GM18873 (cell line): ENCODE data around the gene SENP8.

Source experiments
- ATAC-seq: cut with Tn5 transposase; IDR thresholded peaks from one replicate; pipeline ENCODE4 v1.9.1; 2021; ENCODE audit warnings: mild to moderate bottlenecking, moderate library complexity, moderate number of reproducible peaks; ENCODE audit not compliant: unreplicated experiment, low FRiP score

The SENP8 gene

DNA sequence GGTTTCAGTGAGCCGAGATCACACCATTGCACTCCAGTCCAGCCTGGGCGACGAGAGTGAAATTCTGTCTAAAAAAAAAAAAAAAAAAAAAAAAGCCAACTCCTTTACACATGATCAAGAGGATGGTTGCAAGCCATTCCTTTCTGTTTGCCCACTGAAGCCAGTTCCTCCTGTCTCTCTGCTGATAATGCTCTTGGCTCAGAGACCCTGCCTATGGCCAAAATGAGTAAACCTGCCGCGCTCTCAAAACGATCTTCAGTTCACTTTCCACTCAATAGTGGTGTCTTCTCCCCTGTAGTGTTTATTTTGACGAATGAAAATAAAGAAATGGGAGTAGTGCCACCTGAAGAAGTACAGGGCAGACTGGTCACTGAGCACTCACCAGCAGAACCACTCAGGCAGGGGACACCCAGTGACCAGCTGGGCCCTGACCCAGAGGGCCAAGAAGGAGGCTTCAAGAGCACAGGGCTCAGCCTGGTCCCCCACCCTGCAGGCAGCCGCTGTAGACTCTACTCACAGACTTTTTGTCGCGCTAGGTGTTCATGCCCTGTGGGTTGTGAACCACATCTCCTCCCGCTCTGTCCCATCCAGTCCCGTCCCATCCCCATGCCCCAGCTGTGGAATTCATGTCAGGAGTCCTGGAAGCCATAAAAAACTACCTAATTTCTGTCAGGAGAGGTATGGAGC is 55.8 kb downstream of the SENP8 start:
- no peak for ATAC-seq

DNA sequence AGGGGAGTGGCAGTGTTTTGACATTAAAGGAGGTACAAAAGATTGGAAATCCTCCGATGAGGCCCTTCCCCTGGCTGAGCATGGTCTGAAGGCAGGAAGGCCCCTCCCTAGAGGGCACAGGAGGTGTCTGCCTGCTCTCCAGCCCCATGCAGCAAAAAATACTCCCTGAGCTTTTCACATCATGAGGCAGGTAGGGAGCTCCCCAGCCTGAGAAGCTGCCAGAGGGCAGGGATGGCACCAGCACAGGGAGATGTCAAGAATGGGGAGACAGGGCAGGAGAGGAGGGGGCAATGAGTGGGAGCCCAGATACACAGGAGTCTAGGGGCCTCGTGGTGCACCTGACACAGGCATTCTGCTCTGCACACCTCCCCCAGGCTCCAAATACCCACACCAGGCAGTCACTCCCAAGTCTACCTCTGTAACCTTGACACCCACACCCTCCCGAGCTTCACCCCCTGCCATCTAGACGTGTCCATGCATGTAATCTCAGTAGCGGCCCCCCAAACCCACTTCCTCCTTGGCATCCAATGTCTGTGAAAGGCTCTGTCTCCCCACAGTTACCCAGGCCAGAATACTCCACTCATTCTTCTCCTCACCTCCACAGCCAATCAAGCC is 56.5 kb downstream of the SENP8 start:
- no peak for ATAC-seq

DNA sequence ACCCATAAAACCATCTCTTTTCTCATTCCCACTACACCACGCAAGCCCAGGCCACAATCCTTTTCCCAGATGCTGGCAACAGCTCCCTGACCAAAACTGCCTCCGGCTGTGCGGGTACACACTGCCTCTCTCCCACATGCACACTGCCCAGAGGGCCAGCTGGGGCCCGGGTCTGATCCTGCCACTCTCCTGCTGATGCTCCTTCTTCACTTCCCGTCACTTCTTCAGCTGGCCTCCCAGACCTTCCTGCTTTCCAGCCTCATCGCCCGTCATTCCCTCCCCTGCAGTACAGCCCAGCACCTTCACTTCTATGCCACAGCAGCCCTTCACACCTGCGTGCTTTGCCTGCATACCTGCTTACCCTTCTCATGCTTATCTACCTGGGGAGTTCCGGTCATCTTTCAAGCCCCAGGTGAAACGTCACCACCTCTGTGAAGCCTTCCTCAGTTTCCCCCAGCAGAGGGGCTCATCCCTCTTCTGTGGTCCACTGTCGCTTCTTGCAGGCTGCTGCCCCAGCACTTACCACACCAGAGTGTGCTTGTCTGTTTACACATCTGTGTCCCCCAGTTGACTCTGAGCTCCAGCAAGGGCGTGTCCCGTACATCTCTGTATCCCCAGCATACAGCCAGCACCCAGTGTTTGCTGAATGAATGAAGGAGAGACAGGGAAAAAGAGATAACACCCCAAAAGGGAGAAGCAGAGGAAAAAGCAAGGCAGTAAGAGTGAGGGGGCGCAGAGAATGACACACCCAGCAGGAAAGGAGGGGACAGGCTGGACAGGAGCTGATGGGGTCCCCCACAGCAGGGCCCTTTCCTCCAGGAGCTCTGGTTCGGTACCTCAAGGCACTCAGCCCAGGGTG is 57.2 kb downstream of the SENP8 start:
- no peak for ATAC-seq

DNA sequence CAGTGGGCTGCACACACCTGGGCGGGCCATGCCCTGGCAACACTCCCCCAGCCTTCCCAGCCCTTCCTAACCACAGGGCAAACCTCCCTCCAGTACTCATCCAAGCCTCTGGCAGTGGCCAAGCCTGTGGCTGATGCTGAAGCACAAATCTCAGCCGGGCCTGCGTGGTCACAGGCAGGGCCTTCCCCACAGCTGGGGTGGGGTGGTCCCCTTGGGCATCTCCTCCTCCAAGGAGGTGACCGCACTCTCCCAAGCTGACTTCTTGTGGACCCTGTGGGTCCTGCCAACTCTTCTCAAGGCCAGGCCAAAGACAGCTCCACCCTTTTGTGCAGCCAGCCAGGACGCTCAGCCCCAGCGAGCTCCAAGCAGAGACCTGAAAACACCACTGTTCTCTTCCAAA is 58.0 kb downstream of the SENP8 start:
- ATAC-seq = no peak

DNA sequence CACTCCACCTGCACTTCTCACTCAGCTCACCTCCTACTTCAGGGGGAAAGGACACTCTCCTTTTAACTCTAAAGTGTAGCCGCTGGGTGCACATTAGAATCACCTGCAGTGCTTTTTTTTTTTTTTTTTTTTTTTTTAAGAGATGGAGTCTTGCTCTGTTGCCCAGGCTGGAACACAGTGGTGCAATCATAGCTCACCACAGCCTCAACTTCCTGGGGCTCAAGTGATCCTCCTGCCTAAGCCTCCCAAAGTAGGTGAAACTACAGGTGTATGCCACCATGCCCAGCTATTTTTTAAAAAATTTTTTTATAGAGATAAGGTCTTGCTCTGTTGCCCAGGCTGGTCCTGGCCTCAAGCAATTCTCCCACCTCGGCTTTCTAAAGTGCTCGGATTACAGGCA is 58.5 kb downstream of the SENP8 start:
- no peak for ATAC-seq

DNA sequence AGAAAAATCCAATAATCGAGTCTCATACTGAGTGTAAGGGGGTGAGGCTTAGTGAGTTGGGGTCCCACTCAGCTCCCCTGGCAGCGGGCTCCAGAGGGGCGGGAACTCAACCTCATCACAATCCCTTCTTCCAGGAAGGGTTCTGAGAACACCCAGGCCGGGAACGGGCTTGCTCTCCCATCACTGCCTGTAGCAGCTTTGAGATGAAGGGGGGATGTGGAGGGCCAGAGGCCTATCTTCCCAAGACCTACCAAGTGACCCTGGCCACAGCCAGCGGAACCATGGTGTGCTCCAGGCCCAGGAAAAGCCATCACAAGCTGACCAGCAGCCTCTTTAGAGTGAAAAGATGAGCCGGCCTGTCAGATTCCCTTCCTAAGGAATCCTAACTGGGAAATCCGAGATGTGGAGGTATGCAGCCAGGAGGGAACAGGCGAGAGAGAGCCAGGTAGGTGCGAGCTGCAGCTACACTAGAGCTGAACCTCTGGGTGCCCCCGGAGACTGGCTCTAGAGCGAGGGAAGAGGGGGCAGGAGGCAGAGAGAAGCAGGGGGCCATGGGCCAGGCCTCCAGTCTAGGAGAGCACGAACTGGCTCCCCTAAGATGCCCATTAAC is 60.9 kb downstream of the SENP8 start:
- no peak for ATAC-seq

DNA sequence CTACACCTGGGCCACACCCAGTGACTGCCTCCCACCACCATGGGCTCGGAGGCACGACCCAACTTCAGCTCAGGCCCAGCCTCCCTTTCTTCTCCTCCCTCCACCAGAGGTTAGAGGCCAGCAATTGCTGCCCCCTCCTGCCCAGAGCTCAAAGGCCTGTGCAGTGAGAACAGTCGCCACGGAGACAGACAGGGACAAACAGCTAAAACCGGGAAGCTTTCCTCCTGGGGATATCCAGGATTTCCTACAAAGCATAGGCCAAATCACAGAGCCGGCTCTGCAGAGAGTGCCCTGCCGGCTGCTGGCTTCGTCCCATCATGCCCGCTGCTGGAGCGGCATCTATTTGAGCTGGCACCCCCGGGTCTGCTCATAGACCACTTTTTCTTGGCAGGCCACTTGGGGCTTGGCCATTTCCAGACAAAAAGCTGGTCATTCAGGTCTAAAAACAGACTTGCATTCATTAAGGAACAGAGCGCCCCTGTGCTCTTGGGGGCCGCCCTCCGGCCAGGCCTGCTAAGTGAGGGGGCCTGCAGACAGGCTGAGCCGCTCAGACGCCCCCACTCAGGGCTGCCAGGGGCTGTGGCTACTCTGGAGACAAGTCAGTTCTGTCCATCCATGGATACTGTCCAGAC is 61.9 kb downstream of the SENP8 start:
- no peak for ATAC-seq

DNA sequence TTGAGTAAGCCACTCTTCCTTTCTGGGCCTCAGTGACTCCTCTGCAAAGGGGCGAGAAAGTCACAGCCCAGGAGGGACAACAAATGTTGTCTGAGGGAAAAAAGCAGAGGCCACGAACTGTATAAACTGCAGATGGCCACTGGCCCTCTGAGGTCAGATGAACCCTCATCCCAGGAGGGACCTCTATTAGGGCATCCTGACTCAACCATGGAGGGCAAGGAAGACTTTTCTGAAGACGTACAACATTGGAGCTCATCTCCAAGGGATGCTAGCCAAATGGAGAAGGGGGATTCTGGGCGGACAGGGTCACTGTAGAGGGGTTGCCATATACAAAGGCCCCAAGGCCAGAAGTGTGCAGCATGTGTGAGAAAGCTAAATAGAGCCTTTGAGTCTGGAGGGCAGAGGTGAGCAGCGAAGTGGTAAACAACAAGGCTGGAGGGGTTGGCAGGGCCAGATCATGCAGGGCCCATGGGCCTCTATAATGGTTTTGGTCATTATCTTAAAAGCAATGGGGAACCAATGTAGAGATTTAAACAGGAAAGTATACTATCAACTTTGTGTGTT is 62.6 kb downstream of the SENP8 start:
- ATAC-seq = no peak

DNA sequence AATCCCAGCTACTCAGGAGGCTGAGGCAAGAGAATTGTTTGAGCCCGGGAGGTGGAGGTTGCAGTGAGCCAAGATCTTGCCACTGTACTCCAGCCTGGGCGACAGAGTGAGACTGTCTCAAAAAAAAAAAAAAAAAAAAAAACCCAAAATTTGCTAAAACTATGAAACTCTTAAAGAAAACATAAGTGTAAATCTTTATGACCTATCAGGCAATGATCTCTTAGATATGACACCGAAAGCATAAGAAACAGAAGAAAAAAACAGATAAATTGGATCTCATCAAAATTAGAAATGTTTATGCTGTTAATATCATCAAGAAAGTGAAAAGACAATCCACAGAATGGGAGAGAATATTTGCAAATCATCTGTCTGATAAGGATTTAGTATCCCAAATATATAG is 64.0 kb downstream of the SENP8 start:
- ATAC-seq = no peak

DNA sequence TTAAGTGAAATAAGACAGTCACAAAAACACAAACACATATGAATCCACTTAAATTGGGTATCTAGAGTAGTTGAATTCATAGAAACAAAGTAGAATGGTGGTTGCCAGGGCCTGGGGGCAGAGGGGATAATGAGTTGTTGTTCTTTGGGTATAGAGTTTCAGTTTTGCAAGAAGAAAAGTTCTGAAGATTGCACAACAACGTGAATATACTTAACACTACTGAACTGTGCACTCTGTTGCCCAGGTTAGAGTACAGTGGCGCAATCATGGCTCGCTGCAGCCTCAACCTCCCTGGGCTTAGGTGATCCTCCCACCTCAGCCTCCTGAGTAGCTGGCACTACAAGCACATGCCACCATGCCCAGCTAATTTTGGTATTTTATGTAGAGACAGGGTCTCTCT is 64.5 kb downstream of the SENP8 start:
- no peak for ATAC-seq

DNA sequence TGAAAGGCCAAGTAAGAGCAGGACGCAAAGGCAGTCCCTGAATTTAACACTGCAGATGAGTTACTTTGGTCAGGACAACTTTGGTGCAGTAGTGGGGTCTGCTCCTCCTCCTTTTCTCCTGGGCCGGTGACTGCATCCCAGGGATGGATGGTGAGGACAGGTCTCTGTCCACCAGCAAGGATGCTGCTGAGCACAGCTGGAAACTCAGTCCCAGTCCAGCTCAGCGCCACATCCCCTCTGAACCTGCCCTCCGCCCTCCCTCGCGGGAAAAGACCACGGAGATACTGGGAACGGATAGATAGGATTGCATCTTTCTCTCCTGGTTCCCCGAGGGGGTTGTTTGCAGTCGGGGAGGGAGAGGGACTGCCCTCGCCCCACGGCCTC is 65.6 kb downstream of the SENP8 start:
- ATAC-seq = no peak

DNA sequence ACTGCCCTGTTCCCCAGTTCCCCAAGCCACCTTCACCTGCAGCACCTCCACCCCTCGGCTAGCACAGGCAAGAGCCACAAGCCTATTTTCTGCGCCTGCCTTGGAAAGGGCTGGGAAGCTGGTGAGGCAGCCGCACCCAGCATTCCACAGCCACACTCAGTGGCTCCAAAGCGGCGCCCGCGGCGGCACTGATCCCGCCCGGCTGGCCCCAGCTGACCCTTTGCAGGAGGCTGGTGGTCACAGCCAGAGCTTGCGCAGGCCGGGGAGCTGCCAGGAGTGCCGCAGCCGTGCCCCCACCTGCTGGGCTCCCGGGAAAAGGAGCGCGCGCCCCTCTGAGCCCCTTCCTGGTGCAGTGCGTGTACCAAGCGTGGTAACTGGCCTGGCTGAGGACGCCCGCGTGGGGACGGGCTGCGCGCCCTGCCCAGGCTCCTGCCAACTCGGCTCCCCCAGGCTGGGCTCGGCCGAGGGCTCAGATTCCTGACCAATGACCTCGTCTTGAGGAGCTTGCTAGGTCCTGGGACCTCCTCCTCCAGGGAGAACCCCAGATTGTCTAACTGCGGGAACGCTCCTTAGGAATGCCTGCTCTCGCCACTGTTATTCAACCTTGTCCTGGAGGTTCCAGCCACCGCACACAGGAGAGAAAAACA is 66.1 kb downstream of the SENP8 start:
- ATAC-seq = no peak

DNA sequence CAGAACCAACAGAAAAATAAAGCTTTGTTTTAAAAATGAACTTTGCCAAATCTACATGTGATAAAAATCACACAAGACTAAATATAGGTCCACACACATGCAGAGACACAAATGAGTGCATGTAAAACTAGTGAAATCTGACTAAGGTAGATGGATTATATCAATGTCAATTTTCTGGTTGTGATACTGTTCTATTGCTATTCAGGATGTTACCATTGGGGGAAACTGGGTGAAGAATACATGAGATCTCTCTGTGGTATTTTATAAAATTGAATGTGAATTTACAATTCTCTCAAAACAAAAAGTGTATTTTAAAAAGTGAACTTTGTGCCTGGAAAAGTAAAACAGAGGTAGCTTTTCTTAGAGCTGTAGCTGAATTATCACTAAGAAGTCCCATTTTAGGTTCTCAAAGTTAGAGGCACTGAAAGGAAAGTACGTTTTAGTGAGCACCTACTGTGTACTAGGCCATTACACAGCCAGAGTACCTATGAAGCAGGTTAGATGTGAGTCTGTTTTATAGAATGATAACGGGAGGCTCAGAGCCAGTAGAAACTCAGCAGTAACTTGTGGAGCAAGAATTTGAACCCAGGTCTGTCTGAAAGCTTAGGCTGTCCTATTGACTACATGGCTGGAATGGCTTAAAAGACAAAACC is 71.2 kb downstream of the SENP8 start:
- ATAC-seq = no peak

DNA sequence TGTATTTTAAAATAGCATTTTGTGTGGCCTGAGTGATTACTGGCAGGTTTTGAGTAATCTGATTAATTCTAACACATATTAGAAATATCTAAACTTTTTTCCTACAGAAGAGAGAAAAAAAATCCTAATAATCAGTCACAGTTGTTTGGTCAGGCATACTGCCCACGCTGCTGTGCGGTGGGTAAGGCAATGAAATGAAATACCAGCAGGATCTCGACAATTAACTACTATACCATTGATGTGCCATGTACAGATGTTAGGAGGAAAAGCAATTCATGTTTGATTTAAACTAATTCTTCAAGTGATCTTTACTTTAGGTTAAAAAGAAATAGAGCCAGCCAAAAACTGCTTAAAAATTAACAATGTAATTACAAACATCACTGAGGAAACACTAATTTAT is 74.2 kb downstream of the SENP8 start:
- no peak for ATAC-seq
